Loucy (cell line): Measurements from ENCODE around the gene C6orf120.

Source experiments
- H2AFZ ChIP-seq: fragments of 200-600 bp; sonication (generic); 2 replicates; pipeline ENCODE4 v1.6.0; 2016; ENCODE audit warnings: antibody characterized with exemption, mild to moderate bottlenecking, low read length, moderate library complexity
- H3F3A ChIP-seq: fragments of 200-600 bp; 2 replicates; pipeline ENCODE4 v1.6.0; 2016; ENCODE audit warnings: antibody characterized with exemption, low read depth, mild to moderate bottlenecking
- H3K27me3 ChIP-seq: fragments of 200-600 bp; sonication (generic); 2 replicates; pipeline ENCODE4 v1.6.1; 2014; ENCODE audit warnings: low read length, mild to moderate bottlenecking; ENCODE audit not compliant: insufficient read depth, poor library complexity, severe bottlenecking
- H3K36me3 ChIP-seq: fragments of 200-600 bp; sonication (generic); 2 replicates; pipeline ENCODE4 v1.6.1; 2016; ENCODE audit warnings: low read length; ENCODE audit not compliant: insufficient read depth
- H3K4me1 ChIP-seq: fragments of 200-600 bp; sonication (generic); 2 replicates; pipeline ENCODE4 v1.5.1; 2014; ENCODE audit warnings: low read length, mild to moderate bottlenecking; ENCODE audit not compliant: insufficient read depth, poor library complexity, severe bottlenecking
- H3K4me2 ChIP-seq: fragments of 200-600 bp; sonication (generic); 2 replicates; pipeline ENCODE4 v1.6.0; 2014; ENCODE audit warnings: antibody characterized with exemption, low read length, low read depth, mild to moderate bottlenecking; ENCODE audit not compliant: poor library complexity, severe bottlenecking
- H3K4me3 ChIP-seq: fragments of 200-600 bp; sonication (generic); 2 replicates; pipeline ENCODE4 v1.5.1; 2014; ENCODE audit warnings: low read length, mild to moderate bottlenecking, mixed read lengths; ENCODE audit not compliant: poor library complexity, severe bottlenecking
- H3K79me2 ChIP-seq: fragments of 200-600 bp; sonication (generic); 2 replicates; pipeline ENCODE4 v1.6.1; 2014; ENCODE audit warnings: low read length; ENCODE audit not compliant: insufficient read depth
- H3K9ac ChIP-seq: fragments of 200-600 bp; sonication (generic); 2 replicates; pipeline ENCODE4 v1.6.0; 2014; ENCODE audit warnings: mild to moderate bottlenecking, low read depth, low read length, moderate library complexity; ENCODE audit not compliant: poor library complexity, severe bottlenecking
- H3K9me2 ChIP-seq: fragments of 200-600 bp; sonication (generic); replicated peaks from 2 replicates; pipeline ENCODE4 v1.6.1; 2016; ENCODE audit warnings: low read depth, low read length, mixed read lengths
- H3K9me3 ChIP-seq: fragments of 200-600 bp; sonication (generic); 2 replicates; pipeline ENCODE4 v1.6.1; 2014; ENCODE audit warnings: mild to moderate bottlenecking, antibody characterized with exemption, low read length, low read depth; ENCODE audit not compliant: insufficient read depth
- H4K20me1 ChIP-seq: fragments of 200-600 bp; sonication (generic); 2 replicates; pipeline ENCODE4 v1.6.0; 2014; ENCODE audit warnings: antibody characterized with exemption, low read length, mild to moderate bottlenecking; ENCODE audit not compliant: insufficient read depth, poor library complexity, severe bottlenecking
- CTCF ChIP-seq: fragments of 200-600 bp; sonication (generic); conservative IDR thresholded peaks from 2 replicates; pipeline ENCODE4 v1.5.1; 2014; ENCODE audit warnings: mild to moderate bottlenecking, antibody characterized with exemption, low read length
- EZH2phosphoT487 ChIP-seq: fragments of 200-600 bp; IDR thresholded peaks from 2 replicates; pipeline ENCODE4 v1.6.1; 2018; ENCODE audit warnings: antibody characterized with exemption, mild to moderate bottlenecking, moderate library complexity, borderline replicate concordance

C6orf120 gene

GRCh38 chr6:169685860-169686259 is 16.1 kb upstream of the C6orf120 start:
- no peaks in the 10 kb centered on the region for H4K20me1 ChIP-seq
- no peak overlapping the region for H2AFZ ChIP-seq
- TF ChIP-seq CTCF (no peak), EZH2phosphoT487 (no peak)
- no peaks in the 10 kb centered on the region for H3K36me3 ChIP-seq
- peaks cover 9% of the 10 kb centered on the region; the same call in 1 of the 2 replicates for H3K9me3 ChIP-seq
- H3K9me2 ChIP-seq = no peaks in the 10 kb centered on the region
- H3F3A ChIP-seq = no peaks in the 10 kb centered on the region
- no peaks in the 10 kb centered on the region for H3K27me3 ChIP-seq
- no peak overlapping the region for H3K9ac ChIP-seq
- H3K4me3 ChIP-seq = no peak overlapping the region
- H3K4me2 ChIP-seq = no peak overlapping the region
- H3K4me1 ChIP-seq = no peaks in the 10 kb centered on the region
- no peaks in the 10 kb centered on the region for H3K79me2 ChIP-seq

DNA sequence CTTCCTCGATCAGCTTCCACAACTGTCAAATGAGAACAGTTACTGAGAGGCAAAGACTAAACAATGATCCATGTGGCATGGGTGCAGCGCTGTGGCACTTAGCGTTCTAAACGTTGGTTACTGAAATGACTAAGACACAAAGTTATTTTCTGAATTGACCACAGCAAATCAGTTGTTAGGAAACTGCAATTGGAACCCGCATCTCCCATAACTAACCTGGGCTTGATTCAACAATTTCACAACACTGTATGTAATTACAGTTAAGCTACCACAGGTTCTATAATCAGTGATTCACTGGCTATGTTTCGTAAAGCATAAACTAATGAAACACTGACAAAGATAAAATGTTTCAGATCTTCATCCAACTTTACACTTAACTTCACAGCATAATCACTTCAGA is 12.6 kb upstream of the C6orf120 start:
- no peaks in the 10 kb centered on the region for H3K79me2 ChIP-seq
- H4K20me1 ChIP-seq = no peaks in the 10 kb centered on the region
- H3F3A ChIP-seq = no peaks in the 10 kb centered on the region
- no peaks in the 10 kb centered on the region for H3K36me3 ChIP-seq
- no peaks in the 10 kb centered on the region for H3K27me3 ChIP-seq
- TF ChIP-seq EZH2phosphoT487 (no peak), CTCF (no peak)
- H2AFZ ChIP-seq = no peak overlapping the region
- no peak overlapping the region for H3K4me2 ChIP-seq
- no peak overlapping the region for H3K9ac ChIP-seq
- no peaks in the 10 kb centered on the region for H3K4me1 ChIP-seq
- H3K9me3 ChIP-seq = peaks cover 9% of the 10 kb centered on the region; the same call in 1 of the 2 replicates
- no peaks in the 10 kb centered on the region for H3K9me2 ChIP-seq
- no peak overlapping the region for H3K4me3 ChIP-seq

- H3K4me3 ChIP-seq = no peak overlapping the region
- H4K20me1 ChIP-seq = no peaks in the 10 kb centered on the region
- no peak overlapping the region for H3K9ac ChIP-seq
- H3K4me1 ChIP-seq = no peaks in the 10 kb centered on the region
- no peaks in the 10 kb centered on the region for H3K79me2 ChIP-seq
- H3K4me2 ChIP-seq = no peak overlapping the region
- H3K27me3 ChIP-seq = no peaks in the 10 kb centered on the region
- H3K9me3 ChIP-seq = peaks cover 9% of the 10 kb centered on the region; the same call in 1 of the 2 replicates
- H3K9me2 ChIP-seq = no peaks in the 10 kb centered on the region
- no peaks in the 10 kb centered on the region for H3K36me3 ChIP-seq
- no peaks in the 10 kb centered on the region for H3F3A ChIP-seq
- TF ChIP-seq CTCF = no peak
- no peak for TF ChIP-seq EZH2phosphoT487
- H2AFZ ChIP-seq = no peak overlapping the region
Observed at GRCh38 chr6:169691260-169691659, 10.7 kb upstream of the C6orf120 start.
